Prostate gland (tissue), 2 donors: ENCODE measurements around the gene DSCAML1.

Experiments used
- CTCF ChIP-seq, 4 experiments: fragments of 200-600 bp in 2 of 4; fragments of 450-650 bp in 2 of 4; sonication (generic) in 2 of 4; IDR thresholded peaks; 1 replicate in 3 of 4; 2 replicates in 1 of 4; pipeline ENCODE4 v1.5.1; 2016 to 2019; ENCODE audit warnings: antibody characterized with exemption in 4 of 4, mild to moderate bottlenecking in 2 of 4, moderate library complexity in 2 of 4
- POLR2A ChIP-seq: fragments of 450-650 bp; IDR thresholded peaks from one replicate; pipeline ENCODE4 v1.6.1; 2016; ENCODE audit warnings: antibody characterized with exemption, mild to moderate bottlenecking
- POLR2AphosphoS5 ChIP-seq: sonication (generic); formaldehyde crosslinking; IDR thresholded peaks from one replicate; pipeline ENCODE4 v1.6.1; 2017; ENCODE audit warnings: antibody characterized with exemption

- no peak for TF ChIP-seq POLR2A
- no peak for TF ChIP-seq CTCF (IDR thresholded peaks at IDR 0.05)
- no peak for TF ChIP-seq POLR2AphosphoS5
Measured at GRCh38 chr11:117420143-117420485, 376.9 kb downstream of the DSCAML1 start.
